ENCODE measurements around the gene CD93. TPM values are rescaled to one million over a fixed set of nuclear protein-coding genes. Genes with fewer than 3 reads are reported as not detected.

CD93 gene
- total and polyA plus RNA-seq, 11 donors, result 9.2 to 110 (median 45.7) TPM

DNA sequence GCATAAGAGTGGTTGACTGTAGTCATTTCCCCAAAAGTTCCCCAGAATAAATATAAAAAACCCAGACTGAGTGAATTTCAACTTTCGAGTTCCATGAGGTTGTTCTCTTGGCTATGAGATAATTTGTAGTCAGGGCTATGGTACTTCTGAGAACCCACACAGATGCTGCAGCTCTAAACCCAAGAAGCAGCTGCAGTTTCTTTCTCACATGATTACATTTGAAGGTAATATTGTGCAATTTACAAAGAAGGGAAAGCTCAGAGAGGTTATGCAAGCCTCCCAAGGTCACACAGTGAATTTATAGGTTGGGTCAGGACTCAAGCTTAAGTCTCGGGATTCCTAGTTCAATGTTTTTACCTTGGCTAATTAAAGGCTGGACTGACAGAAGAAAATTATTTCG is 29.7 kb upstream of the CD93 start:
- H3K36me3 ChIP-seq, result no peaks in the 10 kb centered on the region
- 88 to 95% (median 91%) methylated on average over 3 of the region's 3 CpGs for WGBS, 4 donors
- DNase-seq (no peak), ATAC-seq (peak in 1 of 4 donors; percentile 32)
- H3K4me3 ChIP-seq, result no peak overlapping the region
- no peaks in the 10 kb centered on the region for H3K27me3 ChIP-seq
- peaks cover 0 to 72% (median 20%) of the 10 kb centered on the region in 12 donors for H3K4me1 ChIP-seq
- TF ChIP-seq POLR2A (IDR thresholded peaks at IDR 0.05), result no peak
- TF ChIP-seq CTCF (IDR thresholded peaks at IDR 0.05), result no peak
- H3K27ac ChIP-seq, result peak overlapping the region in 5 of 12 donors; percentile 9 to 92 (median 54)
- no peaks in the 10 kb centered on the region for H3K9me3 ChIP-seq
- intact Hi-C loops (cut with DNase I), result no loop called here

GRCh38 chr20:23114448-23115082 is 28.4 kb upstream of the CD93 start:
- H3K36me3 ChIP-seq, result no peaks in the 10 kb centered on the region
- ATAC-seq (no peak), DNase-seq (no peak)
- H3K27ac ChIP-seq, result peak overlapping the region in 8 of 12 donors; percentile 19 to 92 (median 50)
- H3K4me1 ChIP-seq, result peaks cover 0 to 59% (median 11%) of the 10 kb centered on the region in 12 donors
- H3K9me3 ChIP-seq, result no peaks in the 10 kb centered on the region
- 75 to 88% (median 81%) methylated on average over 8 of the region's 8 CpGs for WGBS, 4 donors
- H3K27me3 ChIP-seq, result no peaks in the 10 kb centered on the region
- no peak overlapping the region for H3K4me3 ChIP-seq
- intact Hi-C loops (cut with DNase I), result no loop called here
- no peak for TF ChIP-seq POLR2A (IDR thresholded peaks at IDR 0.05)
- TF ChIP-seq CTCF (IDR thresholded peaks at IDR 0.05), result no peak

GRCh38 chr20:23114018-23114417 is 27.9 kb upstream of the CD93 start:
- no peak for TF ChIP-seq POLR2A (IDR thresholded peaks at IDR 0.05)
- no peak for TF ChIP-seq CTCF (IDR thresholded peaks at IDR 0.05)
- ATAC-seq (peak in 3 of 4 donors; percentile 55 to 77 (median 65)), DNase-seq (peak; percentile 65 to 76 (median 72))
- H3K36me3 ChIP-seq, result no peaks in the 10 kb centered on the region
- 71 to 77% (median 72%) methylated on average over 2 of the region's 2 CpGs for WGBS, 4 donors
- H3K27ac ChIP-seq, result peak overlapping the region in 8 of 12 donors; percentile 36 to 92 (median 48)
- no peaks in the 10 kb centered on the region for H3K9me3 ChIP-seq
- H3K27me3 ChIP-seq, result no peaks in the 10 kb centered on the region
- no peak overlapping the region for H3K4me3 ChIP-seq
- peaks cover 0 to 54% (median 8%) of the 10 kb centered on the region in 12 donors for H3K4me1 ChIP-seq
- intact Hi-C loops (cut with DNase I), result no loop called here

- Histone ChIP-seq H3K27ac (no peak overlapping the region), H3K36me3 (no peaks in the 10 kb centered on the region), H3K4me1 (peaks cover 0 to 44% (median 7%) of the 10 kb centered on the region in 12 donors), H3K4me3 (no peak overlapping the region), H3K9me3 (no peaks in the 10 kb centered on the region), H3K27me3 (no peaks in the 10 kb centered on the region)
- no peak for TF ChIP-seq CTCF (IDR thresholded peaks at IDR 0.05)
- TF ChIP-seq POLR2A (IDR thresholded peaks at IDR 0.05), result no peak
- DNase-seq (no peak), ATAC-seq (no peak)
- WGBS, 4 donors, result 58 to 82% (median 74%) methylated on average over 1 of the region's 1 CpG
- intact Hi-C loops (cut with DNase I), result no loop called here
These were observed 26.5 kb upstream of the CD93 start for GRCh38 chr20:23112595-23112994.

Measured in heart left ventricle (tissue), 16 donors.